ENCODE results near the gene RPN2.

- no peak for TF ChIP-seq CTCF (IDR thresholded peaks at IDR 0.05; ENCODE audit: poor library complexity, severe bottlenecking)
- TF ChIP-seq REST (IDR thresholded peaks at IDR 0.05; ENCODE audit: borderline replicate concordance) = no peak
- no peak for TF ChIP-seq TAF1 (IDR thresholded peaks at IDR 0.05; ENCODE audit: low read depth)
- no peak for TF ChIP-seq POLR2AphosphoS5 (IDR thresholded peaks at IDR 0.05)
- no peak for TF ChIP-seq SMC3 (conservative IDR thresholded peaks at IDR 0.05; ENCODE audit: poor library complexity)
- no peak for TF ChIP-seq EZH2 (IDR thresholded peaks at IDR 0.05; ENCODE audit: borderline replicate concordance, insufficient read depth, low read length, poor library complexity, severe bottlenecking)
- TF ChIP-seq RAD21 (conservative IDR thresholded peaks at IDR 0.05) = no peak
- no peak for TF ChIP-seq EP300 (conservative IDR thresholded peaks at IDR 0.05; ENCODE audit: poor library complexity, severe bottlenecking)
Measured at GRCh38 chr20:37226889-37227288, 47.8 kb downstream of the RPN2 start.

Measured in neural cell (in vitro differentiated cells).